Measurements from ENCODE around the gene CASP12. TPM values are rescaled to one million over a fixed set of nuclear protein-coding genes. Genes with fewer than 3 reads are reported as not detected.

Gene CASP12
- total and polyA plus RNA-seq, 9 of the 15 experiments (the other 6 are each of a cell fraction or from before 2014, with no cell fraction given) = not detected

DNA sequence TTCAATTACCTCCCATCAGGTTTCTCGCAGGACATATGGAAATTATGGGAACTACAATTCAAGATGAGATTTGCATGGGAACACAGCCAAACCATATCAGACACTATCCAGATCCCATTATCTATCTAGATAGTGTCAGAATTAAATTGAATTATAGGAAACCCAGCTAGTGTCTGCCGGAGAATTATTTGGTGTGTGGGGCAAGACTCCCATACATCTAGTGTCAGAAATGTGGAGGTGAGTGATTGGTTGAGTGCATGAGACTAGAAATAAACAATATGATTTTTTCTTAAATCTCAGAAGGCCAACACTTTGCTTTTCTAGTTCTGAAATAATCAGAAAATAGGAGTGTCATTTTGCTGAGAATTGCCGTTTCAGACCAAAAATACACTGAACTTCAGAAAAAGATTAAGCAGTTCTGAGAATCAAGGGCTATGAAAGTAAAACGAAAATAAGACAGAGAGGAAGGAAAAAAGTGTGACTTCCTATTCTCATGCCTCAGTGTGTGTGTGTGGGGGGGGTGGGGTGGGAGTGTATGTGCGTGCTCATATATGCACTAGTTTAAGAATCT lies 21.3 kb downstream of the CASP12 start:
- no TSS peak for BruUV-seq (replicated peaks)
- Histone ChIP-seq H3K4me1 (replicated peaks in 1 of 2; ENCODE audit: control insufficient read depth in 2 of 2, insufficient read depth in 2 of 2, low read length in 2 of 2) (no peaks in the 10 kb centered on the region), H2AFZ (ENCODE audit: low read depth, low read length) (no peak overlapping the region), H3K9me1 (ENCODE audit: control insufficient read depth, insufficient read depth, low read length) (no peaks in the 10 kb centered on the region), H3K4me3 (no peak overlapping the region), H3K9me3 (replicated peaks; ENCODE audit: control insufficient read depth, insufficient read depth, low read depth, low read length) (no peaks in the 10 kb centered on the region), H3K9ac (ENCODE audit: insufficient read depth in 1 of 2, low read depth in 2 of 2, low read length in 2 of 2) (no peak overlapping the region), H3K27me3 (ENCODE audit: control insufficient read depth in 2 of 2, insufficient read depth in 2 of 2, low read length in 2 of 2) (no peaks in the 10 kb centered on the region), H4K20me1 (replicated peaks; ENCODE audit: control insufficient read depth, insufficient read depth, low read length) (no peaks in the 10 kb centered on the region), H3K27ac (ENCODE audit: extremely low read depth, low read depth, low read length) (no peak overlapping the region), H3K79me2 (ENCODE audit: control insufficient read depth, insufficient read depth, low read length) (no peaks in the 10 kb centered on the region), H3K36me3 (ENCODE audit: control insufficient read depth, insufficient read depth, low read length) (no peaks in the 10 kb centered on the region), H3K4me2 (ENCODE audit: insufficient read depth, low read length) (no peak overlapping the region)
- intact Hi-C loops (cut with micrococcal nuclease) = no loop called here
- in situ Hi-C loops (cut with MboI) = no loop called here
- 0% methylated on average over 5 of the region's 5 CpGs for WGBS (ENCODE audit: insufficient coverage, low coverage, missing lambda C conversion rate)
- POLR2A ChIA-PET = no interaction called here
- ATAC-seq = no peak
- TF ChIP-seq EWSR1 (IDR thresholded peaks at IDR 0.05; ENCODE audit: borderline replicate concordance, low read depth, partially characterized antibody) = no peak
- no peak for TF ChIP-seq KDM5B (IDR thresholded peaks at IDR 0.05; ENCODE audit: insufficient replicate concordance, low read depth, low read length)
- TF ChIP-seq GATAD2A (IDR thresholded peaks at IDR 0.05) = no peak
- TF ChIP-seq JUNB (CRISPR knock-in tag; conservative IDR thresholded peaks at IDR 0.05) = no peak
- no peak for TF ChIP-seq ZNF75A (CRISPR knock-in tag; IDR thresholded peaks at IDR 0.05)
- no peak for TF ChIP-seq POLR3A (IDR thresholded peaks at IDR 0.05; ENCODE audit: borderline replicate concordance, extremely low read depth, insufficient read depth, insufficient read length)
- no peak for TF ChIP-seq BRF1 (IDR thresholded peaks at IDR 0.05; ENCODE audit: borderline replicate concordance, extremely low read depth, insufficient read length)
- no peak for TF ChIP-seq ZNF24 (IDR thresholded peaks at IDR 0.05)
- no peak for TF ChIP-seq ZNF217 (CRISPR knock-in tag; IDR thresholded peaks at IDR 0.05)
- TF ChIP-seq ZNF354B (CRISPR knock-in tag; IDR thresholded peaks at IDR 0.05) = no peak
- DNase-seq (ENCODE audit: extremely low read depth in 1 of 4, low spot score in 3 of 4) = no peak
- CTCF ChIA-PET (ENCODE audit: low intra/inter-chr PET ratio) = no interaction called here
- FAIRE-seq = no peak
